ENCODE measurements around the gene UMPS.

Gene UMPS

DNA sequence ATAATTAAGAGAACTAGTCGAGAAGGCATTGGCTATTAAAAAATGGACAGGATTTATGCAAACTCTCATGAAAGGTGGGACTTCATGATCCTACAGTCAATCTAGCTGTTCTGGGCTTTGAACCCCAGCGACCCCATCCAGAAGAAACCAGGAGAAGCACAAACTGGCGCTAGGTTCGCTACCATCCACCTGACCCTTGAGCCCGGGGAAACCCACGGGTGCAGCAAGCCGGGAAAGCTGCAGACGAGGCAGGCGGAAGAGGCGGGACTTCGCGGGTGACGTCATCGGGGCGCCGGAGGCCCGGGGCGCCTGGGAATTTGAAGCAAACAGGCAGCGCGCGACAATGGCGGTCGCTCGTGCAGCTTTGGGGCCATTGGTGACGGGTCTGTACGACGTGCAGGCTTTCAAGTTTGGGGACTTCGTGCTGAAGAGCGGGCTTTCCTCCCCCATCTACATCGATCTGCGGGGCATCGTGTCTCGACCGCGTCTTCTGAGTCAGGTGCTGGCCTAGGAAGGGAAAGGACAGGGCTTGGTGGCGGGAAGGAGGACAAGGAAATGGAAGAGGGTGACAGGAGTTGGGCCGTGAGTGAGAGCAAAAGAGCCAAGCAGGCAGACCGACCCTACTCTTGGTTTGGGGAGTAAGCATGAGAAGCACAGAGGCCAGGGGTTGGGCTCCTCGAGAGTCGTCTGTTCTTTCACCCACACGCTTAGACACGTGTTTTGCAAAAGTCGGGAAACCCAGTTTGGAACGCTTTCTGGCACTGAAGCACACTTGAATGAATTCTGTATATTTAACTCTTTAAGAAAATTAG, at the start of gene UMPS:
UMPS (plus strand) TSS at position 324 of the 812 bp plus-strand sequence; CDS start at position 344, 20 bp downstream.
- DNase-seq (ENCODE audit: insufficient read length, low spot score) (peak; percentile 91), FAIRE-seq (peak; percentile 87)
- peak; percentile 70; the same call in 1 of the 2 replicates for TF ChIP-seq POLR2A (IDR thresholded peaks at IDR 0.05; ENCODE audit: low read depth, low read length)

DNA sequence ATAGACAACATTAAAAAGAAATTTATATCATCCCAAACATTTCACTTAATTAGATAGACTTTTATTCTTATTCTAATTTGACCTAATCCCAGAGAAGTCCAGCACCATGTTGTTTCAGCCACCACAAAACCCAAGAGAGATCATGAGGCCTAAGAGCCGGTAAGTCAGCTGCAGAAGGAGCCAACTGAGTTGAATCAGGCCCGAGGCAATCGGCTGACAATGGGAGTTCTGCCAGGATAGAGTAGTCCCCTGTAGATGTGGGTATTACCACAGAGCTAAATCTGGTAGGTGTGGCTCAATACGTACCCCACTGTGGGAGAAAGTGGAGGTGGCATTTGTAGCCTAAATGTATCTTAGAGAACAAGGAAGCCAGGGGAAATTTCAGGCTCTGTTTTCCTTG, 49.7 kb upstream of the UMPS start:
- no peak for TF ChIP-seq POLR2A (IDR thresholded peaks at IDR 0.05; ENCODE audit: low read depth, low read length)
- DNase-seq (ENCODE audit: insufficient read length, low spot score) (no peak), FAIRE-seq (no peak)

DNA sequence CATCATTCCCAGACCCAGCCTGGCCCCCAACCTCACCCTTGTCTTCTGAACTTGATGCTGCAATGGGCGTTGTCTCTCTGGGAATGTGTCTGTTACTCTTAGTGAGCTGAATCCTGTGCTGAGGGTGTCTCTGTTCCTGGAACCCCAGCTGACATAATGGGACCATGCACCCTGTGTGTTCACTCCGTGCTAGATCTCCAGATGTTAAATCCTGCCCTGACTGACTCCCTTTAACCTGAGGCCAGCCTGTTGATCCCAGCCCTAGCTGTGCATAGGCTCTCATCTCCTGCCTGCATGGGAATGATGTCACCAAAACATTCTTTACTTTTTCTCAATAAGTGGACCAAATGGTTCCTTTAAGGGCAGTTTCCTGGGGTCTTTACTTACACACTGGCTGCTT, 48.0 kb upstream of the UMPS start:
- no peak for TF ChIP-seq POLR2A (IDR thresholded peaks at IDR 0.05; ENCODE audit: low read depth, low read length)
- no peak for FAIRE-seq
- DNase-seq (ENCODE audit: insufficient read length, low spot score) = no peak

DNA sequence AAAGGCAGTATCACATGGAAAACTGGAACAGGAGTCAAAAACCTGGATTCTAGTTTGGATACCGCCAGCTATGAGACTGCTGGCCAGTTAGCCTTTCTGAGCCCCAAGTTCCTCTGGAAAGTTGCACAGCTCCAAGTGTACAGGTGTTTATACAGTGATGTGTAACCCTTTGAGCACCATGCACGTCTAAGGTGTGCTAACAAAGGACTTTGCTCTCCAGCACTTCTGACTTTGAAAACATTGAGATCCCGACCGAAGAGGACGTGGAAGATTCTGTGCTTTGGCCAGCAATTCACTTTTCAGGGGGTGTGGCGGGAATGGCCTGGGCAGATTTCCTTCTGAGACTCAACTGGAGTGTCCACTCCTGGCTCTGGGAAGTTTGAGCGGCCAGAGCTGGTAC, 45.8 kb upstream of the UMPS start:
- FAIRE-seq (no peak), DNase-seq (ENCODE audit: insufficient read length, low spot score) (no peak)
- TF ChIP-seq POLR2A (IDR thresholded peaks at IDR 0.05; ENCODE audit: low read depth, low read length) = no peak

DNA sequence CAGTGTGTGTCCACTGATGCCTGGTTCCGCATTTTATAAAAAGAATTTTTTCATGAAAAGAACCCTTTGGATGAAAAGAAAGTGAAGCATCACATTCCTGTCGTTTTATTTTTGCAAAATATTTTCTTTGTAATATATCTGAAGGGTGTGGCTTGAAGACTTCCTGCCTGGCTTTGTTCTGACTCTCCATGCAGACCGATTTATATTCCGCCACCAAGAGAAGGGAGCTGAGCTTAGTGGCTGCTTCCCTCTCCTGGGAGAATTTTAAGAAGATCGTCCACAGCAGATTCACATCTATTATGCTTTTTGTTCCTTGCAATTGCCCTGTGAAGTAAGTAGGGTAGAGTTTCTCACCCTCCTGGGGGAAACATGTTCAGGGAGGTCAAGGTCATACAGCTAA, 45.2 kb upstream of the UMPS start:
- FAIRE-seq (no peak), DNase-seq (ENCODE audit: insufficient read length, low spot score) (no peak)
- TF ChIP-seq POLR2A (IDR thresholded peaks at IDR 0.05; ENCODE audit: low read depth, low read length) = no peak

DNA sequence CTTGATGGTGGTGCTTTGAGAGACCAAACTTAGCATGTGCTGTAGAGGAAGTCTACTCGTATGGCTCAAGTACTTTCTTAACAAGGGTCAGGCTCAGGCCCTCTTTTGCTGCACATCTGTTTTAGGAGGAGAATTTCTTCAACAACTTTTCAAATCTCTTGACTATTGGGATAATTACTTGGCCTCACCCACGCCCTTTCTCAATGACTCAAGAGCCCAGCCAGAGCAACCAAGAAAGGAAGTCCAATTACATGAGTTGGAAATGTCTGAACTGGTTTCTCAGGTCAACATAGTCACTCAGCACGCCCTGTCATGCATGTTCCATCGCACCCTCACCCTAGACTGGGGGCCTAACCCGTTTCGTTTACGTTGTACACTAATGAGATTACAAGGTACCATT, 44.8 kb upstream of the UMPS start:
- DNase-seq (ENCODE audit: insufficient read length, low spot score) = no peak
- TF ChIP-seq POLR2A (IDR thresholded peaks at IDR 0.05; ENCODE audit: low read depth, low read length) = no peak
- no peak for FAIRE-seq

DNA sequence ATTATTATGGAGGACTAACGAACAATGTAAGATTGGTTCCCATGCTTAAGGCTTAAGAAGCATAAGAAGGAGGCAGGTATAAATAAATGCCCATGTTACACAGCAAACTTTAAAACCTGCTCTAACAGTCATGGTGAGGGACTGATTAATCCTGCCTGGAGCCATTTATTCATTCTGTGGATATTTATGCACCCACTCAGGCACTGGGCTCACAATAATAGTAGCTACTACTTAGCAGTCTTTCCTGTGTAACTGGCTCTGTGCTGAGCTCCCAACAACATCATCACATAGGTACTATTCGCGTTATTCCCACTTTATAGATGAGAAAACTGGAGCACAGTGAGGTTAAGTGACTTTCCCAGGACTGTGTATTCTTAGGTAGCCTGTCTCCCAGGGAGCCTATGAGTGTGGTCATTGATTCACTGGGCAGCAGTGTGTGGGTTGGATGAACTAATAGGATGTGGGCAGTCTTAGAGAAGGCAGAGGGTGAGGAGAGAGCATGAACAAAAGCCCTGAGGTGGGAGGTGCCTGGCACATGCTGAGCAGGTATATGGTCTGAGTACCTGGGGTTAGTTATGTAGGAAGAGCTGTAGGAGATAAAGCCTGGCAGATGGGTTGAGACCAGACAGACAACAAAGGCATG, 44.1 kb upstream of the UMPS start:
- DNase-seq (ENCODE audit: insufficient read length, low spot score) (no peak), FAIRE-seq (no peak)
- no peak for TF ChIP-seq POLR2A (IDR thresholded peaks at IDR 0.05; ENCODE audit: low read depth, low read length)

DNA sequence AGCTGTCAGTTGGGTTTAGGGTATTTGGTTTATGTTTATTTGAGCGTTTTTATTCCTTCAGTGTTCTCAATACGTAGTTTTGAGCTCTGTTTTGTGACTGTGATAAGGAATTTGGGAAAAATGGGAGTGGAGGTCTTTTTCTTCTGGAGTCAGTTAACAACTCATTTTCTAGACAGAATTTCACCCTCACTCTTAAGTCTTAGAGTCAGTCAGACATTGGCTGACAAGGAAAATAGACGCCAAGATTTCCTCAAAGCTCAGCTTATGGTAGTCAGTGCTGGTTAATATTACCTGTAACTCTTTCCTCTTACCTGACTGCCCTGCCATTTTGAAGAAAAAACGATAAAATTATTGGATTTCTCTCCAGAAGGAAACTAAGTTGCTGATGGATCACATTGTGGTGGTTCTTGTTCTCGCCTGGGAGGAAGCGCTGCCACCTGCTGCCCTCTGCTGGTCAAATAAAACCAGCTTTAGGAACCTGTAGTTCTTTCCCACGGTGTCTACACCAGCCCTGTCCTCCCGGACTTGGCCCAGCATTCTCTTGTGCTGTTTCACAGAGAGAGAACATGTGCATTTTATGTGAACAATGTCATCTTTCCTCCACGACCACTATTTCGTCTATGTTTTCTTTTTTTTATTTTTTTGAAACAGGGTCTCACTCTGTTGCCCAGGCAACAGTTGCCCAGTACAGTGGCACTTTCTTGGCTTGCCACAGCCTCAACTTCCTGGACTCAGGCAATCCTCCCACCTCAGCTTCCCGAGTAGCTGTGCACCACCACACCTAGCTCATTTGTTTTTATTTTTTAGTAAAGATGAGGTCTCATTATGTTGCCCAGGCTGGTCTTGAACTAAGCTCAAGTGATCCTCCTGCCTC, 41.4 kb upstream of the UMPS start:
- DNase-seq (ENCODE audit: insufficient read length, low spot score) = peak; percentile 77
- no peak for TF ChIP-seq POLR2A (IDR thresholded peaks at IDR 0.05; ENCODE audit: low read depth, low read length)
- FAIRE-seq = peak; percentile 72

DNA sequence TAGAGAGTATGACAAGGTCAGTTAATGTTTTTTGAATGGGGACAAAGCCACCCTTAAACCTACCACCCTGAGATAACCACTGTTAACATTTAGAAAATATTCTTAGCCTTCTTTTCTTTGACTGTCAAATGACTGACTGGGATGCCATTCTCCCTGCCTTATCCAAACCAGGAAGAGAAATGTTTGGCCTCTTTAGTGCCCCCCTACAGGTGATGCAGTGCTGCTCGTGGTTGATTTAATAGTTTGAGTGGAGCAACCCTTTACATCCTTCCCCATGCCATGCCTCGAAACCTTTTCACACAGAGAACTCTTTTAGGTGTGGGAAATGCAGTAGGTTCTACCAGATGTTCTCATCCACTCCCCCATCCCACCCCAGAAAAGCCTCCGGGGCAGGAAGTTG, 38.7 kb upstream of the UMPS start:
- FAIRE-seq (no peak), DNase-seq (ENCODE audit: insufficient read length, low spot score) (no peak)
- no peak for TF ChIP-seq POLR2A (IDR thresholded peaks at IDR 0.05; ENCODE audit: low read depth, low read length)

DNA sequence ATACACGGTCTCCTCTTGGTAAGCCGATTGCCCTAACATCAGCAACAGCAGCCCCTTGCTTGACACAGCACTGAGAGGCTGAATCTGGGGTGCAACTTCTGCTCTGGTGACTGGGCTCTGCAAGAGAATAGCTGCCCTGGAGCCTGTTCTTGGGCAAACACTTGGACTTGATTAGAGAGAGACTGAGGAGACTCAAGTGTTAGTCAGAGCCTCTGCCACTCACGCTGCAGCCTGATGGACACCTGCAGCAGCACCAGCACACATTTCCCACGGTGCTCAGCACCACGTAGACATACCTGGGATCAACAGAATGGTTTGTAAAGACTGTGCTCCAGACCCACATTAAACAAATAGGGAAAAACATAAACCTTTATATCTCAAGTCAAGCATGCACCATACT, 35.8 kb upstream of the UMPS start:
- no peak for FAIRE-seq
- no peak for DNase-seq (ENCODE audit: insufficient read length, low spot score)
- TF ChIP-seq POLR2A (IDR thresholded peaks at IDR 0.05; ENCODE audit: low read depth, low read length) = no peak

DNA sequence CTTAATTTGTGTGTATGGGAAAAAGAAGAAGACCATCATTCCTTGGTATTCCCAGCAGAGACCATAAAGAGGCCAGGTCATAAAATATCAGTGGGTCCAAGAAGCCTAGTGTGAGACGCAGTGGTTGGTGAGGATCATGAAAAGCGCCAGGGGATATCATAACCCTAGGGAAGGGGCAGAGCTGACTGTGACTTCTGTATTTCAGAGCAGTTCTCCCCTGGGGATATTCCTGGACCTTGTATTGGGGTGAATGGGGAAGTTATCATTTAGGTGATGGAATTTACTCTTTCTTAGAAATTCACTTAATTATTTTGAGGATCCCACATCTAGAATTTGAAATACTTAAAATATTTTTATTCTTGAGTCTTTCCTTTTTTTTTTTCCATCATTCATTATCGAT, 34.9 kb upstream of the UMPS start:
- no peak for DNase-seq (ENCODE audit: insufficient read length, low spot score)
- no peak for TF ChIP-seq POLR2A (IDR thresholded peaks at IDR 0.05; ENCODE audit: low read depth, low read length)
- FAIRE-seq = no peak

DNA sequence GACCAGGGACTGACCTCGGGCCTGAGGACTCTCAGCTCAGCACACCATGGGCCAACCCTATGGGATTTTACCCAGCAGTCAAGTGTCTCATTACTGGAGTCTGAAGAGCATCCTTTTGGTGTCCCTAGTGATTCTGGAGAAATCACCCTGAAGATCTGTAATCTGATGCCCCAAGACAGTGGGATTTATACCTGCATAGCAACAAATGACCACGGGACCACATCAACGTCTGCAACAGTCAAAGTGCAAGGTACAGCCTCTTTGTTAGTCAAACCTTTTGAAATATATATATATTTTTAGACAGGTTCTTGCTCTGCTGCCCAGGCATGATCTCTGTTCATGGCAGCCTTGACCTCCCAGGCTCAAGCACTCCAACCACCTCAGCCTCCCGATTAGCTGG, 34.2 kb upstream of the UMPS start:
- no peak for TF ChIP-seq POLR2A (IDR thresholded peaks at IDR 0.05; ENCODE audit: low read depth, low read length)
- DNase-seq (ENCODE audit: insufficient read length, low spot score) (no peak), FAIRE-seq (no peak)

DNA sequence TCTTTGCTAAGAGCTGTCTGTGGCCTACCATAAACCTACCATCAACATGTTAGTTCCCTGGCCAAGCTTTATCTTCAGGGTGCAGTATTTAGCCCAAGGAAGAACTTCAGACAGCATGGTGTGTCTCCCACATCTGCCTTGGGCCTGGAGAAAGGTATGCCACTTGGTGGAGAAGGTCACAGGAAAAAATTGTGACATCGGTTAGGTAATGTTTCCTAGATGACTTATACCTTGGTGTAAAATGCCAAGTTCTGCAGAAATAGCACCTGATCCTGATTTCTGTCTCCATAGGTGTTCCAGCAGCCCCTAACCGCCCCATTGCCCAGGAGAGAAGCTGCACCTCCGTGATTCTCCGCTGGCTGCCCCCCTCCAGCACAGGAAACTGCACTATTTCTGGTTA, 33.0 kb upstream of the UMPS start:
- no peak for TF ChIP-seq POLR2A (IDR thresholded peaks at IDR 0.05; ENCODE audit: low read depth, low read length)
- FAIRE-seq = no peak

More for the DNA sequence above, 33.0 kb upstream of the UMPS start:
- DNase-seq (ENCODE audit: insufficient read length, low spot score) = no peak

Measured in H54 (cell line).